H1 (cell line): Measurements from ENCODE around the gene CDH16. TPM values are rescaled to one million over a fixed set of nuclear protein-coding genes. Genes with fewer than 3 reads are reported as not detected.

Experiments
- CTCF ChIA-PET: fragments of 300-600 bp; sonication (Branson Sonifier 250); formaldehyde crosslinking; loops from one replicate; lab custom pipeline; 2021; ENCODE audit not compliant: partially characterized antibody; lab: Charles Lee
- POLR2A ChIA-PET: fragments of 300-600 bp; sonication (Branson Sonifier 250); formaldehyde crosslinking; loops from one replicate; lab custom pipeline; 2021; ENCODE audit warnings: inconsistent platforms; ENCODE audit not compliant: partially characterized antibody; lab: Charles Lee
- DNase-seq, 2 experiments: peaks; one replicate each; pipeline versions ENCODE4 v3.0.0 to v3.0.0-alpha.2; 2010 to 2022; ENCODE audit warnings: low spot score in 2 of 2, low read depth in 1 of 2, mixed read lengths in 1 of 2
- FAIRE-seq: peaks from 2 replicates; lab custom pipeline; 2011; peaks lifted over from hg19 to GRCh38; lab: Jason Lieb, UNC
- H2AFZ ChIP-seq: 2 replicates; pipeline ENCODE4 v1.8.1; 2012; ENCODE audit warnings: low read length, inconsistent platforms
- H2AK5ac ChIP-seq: 2 replicates; pipeline ENCODE4 v1.6.1; 2013; ENCODE audit warnings: low read depth, low read length
- H2BK120ac ChIP-seq: replicated peaks from 2 replicates; pipeline ENCODE3; 2013; ENCODE audit warnings: low read depth, low read length, inconsistent platforms
- H2BK12ac ChIP-seq: 2 replicates; pipeline ENCODE4 v1.6.1; 2013; ENCODE audit warnings: low read depth, low read length
- H2BK15ac ChIP-seq: 2 replicates; pipeline ENCODE4 v1.6.1; 2013; ENCODE audit warnings: low read length
- H2BK20ac ChIP-seq: 2 replicates; pipeline ENCODE4 v1.6.1; 2013; ENCODE audit warnings: low read length
- H2BK5ac ChIP-seq: 2 replicates; pipeline ENCODE4 v1.6.1; 2013; ENCODE audit warnings: low read depth, low read length
- H3K14ac ChIP-seq: 2 replicates; pipeline ENCODE4 v1.6.1; 2013; ENCODE audit warnings: inconsistent platforms; ENCODE audit not compliant: insufficient read length
- H3K18ac ChIP-seq: 2 replicates; pipeline ENCODE4 v1.6.1; 2013; ENCODE audit warnings: low read length; ENCODE audit errors: extremely low read depth
- H3K23ac ChIP-seq: 2 replicates; pipeline ENCODE4 v1.6.1; 2013; ENCODE audit warnings: inconsistent platforms; ENCODE audit not compliant: insufficient read length
- H3K23me2 ChIP-seq: 2 replicates; pipeline ENCODE4 v1.6.1; 2013; ENCODE audit warnings: low read depth, low read length
- H3K27ac ChIP-seq: 2 replicates; pipeline ENCODE4 v1.6.1; 2011; ENCODE audit warnings: low read depth, low read length, inconsistent platforms
- H3K27me3 ChIP-seq, 4 experiments: replicated peaks in 1 of 4; 1 replicate in 1 of 4; 2 replicates in 3 of 4; pipeline versions ENCODE4 v1.6.1 to v1.8.1; 2011 to 2013; ENCODE audit warnings: low read length in 3 of 4, mild to moderate bottlenecking in 3 of 4, inconsistent platforms in 2 of 4, mixed read lengths in 2 of 4, moderate library complexity in 1 of 4; ENCODE audit not compliant: control insufficient read depth in 3 of 4, insufficient read depth in 3 of 4; ENCODE audit errors: extremely low read depth in 1 of 4
- H3K36me3 ChIP-seq, 4 experiments: 2 replicates each; pipeline versions ENCODE4 v1.6.1 to v1.8.1; 2011 to 2013; ENCODE audit warnings: mild to moderate bottlenecking in 4 of 4, low read length in 3 of 4, moderate library complexity in 2 of 4, control low read depth in 1 of 4, inconsistent platforms in 1 of 4; ENCODE audit not compliant: insufficient read depth in 4 of 4, control insufficient read depth in 2 of 4
- H3K4ac ChIP-seq: replicated peaks from 2 replicates; pipeline ENCODE3; 2013; ENCODE audit warnings: low read length, low read depth, mixed read lengths, inconsistent platforms; ENCODE audit not compliant: insufficient read length
- H3K4me1 ChIP-seq, 4 experiments: replicated peaks in 1 of 4; 1 replicate in 1 of 4; 2 replicates in 3 of 4; pipeline versions ENCODE4 v1.6.1 to v1.8.1; 2011 to 2013; ENCODE audit warnings: low read length in 3 of 4, inconsistent platforms in 2 of 4, mixed read lengths in 1 of 4; ENCODE audit not compliant: insufficient read depth in 4 of 4, control insufficient read depth in 3 of 4
- H3K4me2 ChIP-seq, 2 experiments: 2 replicates each; pipeline versions ENCODE4 v1.6.1 to v1.8.1; 2011 to 2013; ENCODE audit warnings: low read depth in 2 of 2, low read length in 2 of 2, control low read depth in 1 of 2, inconsistent platforms in 1 of 2, mild to moderate bottlenecking in 1 of 2; ENCODE audit not compliant: insufficient read depth in 1 of 2
- H3K4me3 ChIP-seq, 4 experiments: fragments of 200-600, 300-600 bp in 1 of 4; sonication (generic), shearing (Covaris generic), sonication (Bioruptor Twin) in 1 of 4; 2 replicates each; pipeline versions ENCODE4 v1.5.1 to v1.8.1; 2011 to 2016; ENCODE audit warnings: low read length in 4 of 4, low read depth in 3 of 4, control low read depth in 2 of 4, inconsistent platforms in 2 of 4, mild to moderate bottlenecking in 2 of 4, mixed read lengths in 1 of 4, moderate library complexity in 1 of 4; ENCODE audit not compliant: insufficient read depth in 2 of 4; ENCODE audit errors: extremely low read depth in 1 of 4
- H3K56ac ChIP-seq: replicated peaks from 2 replicates; pipeline ENCODE3; 2013; ENCODE audit warnings: low read depth, mild to moderate bottlenecking, mixed read lengths, low read length, inconsistent platforms; ENCODE audit not compliant: insufficient read length
- H3K79me1 ChIP-seq: 2 replicates; pipeline ENCODE4 v1.6.1; 2013; ENCODE audit warnings: low read depth, low read length, control low read depth
- H3K79me2 ChIP-seq, 2 experiments: 2 replicates each; pipeline versions ENCODE4 v1.6.1 to v1.8.1; 2012 to 2013; ENCODE audit warnings: low read length in 2 of 2, mild to moderate bottlenecking in 2 of 2, inconsistent platforms in 1 of 2; ENCODE audit not compliant: insufficient read depth in 2 of 2, control insufficient read depth in 1 of 2
- H3K9ac ChIP-seq, 4 experiments: replicated peaks in 1 of 4; 1 replicate in 1 of 4; 2 replicates in 3 of 4; pipeline versions ENCODE4 v1.6.1 to v1.8.1; 2011 to 2013; ENCODE audit warnings: low read depth in 3 of 4, low read length in 3 of 4, control low read depth in 2 of 4, mild to moderate bottlenecking in 2 of 4, moderate library complexity in 2 of 4, inconsistent platforms in 1 of 4; ENCODE audit errors: extremely low read depth in 1 of 4
- H3K9me3 ChIP-seq, 2 experiments: 2 replicates each; pipeline versions ENCODE4 v1.6.1 to v1.8.1; 2012 to 2013; ENCODE audit warnings: mild to moderate bottlenecking in 2 of 2, moderate library complexity in 2 of 2, control low read depth in 1 of 2, inconsistent platforms in 1 of 2, low read depth in 1 of 2, low read length in 1 of 2, mixed read lengths in 1 of 2; ENCODE audit not compliant: insufficient read depth in 2 of 2
- H4K20me1 ChIP-seq, 2 experiments: replicated peaks in 1 of 2; 2 replicates each; pipeline versions ENCODE3 to v1.8.1; 2011 to 2013; ENCODE audit warnings: inconsistent platforms in 2 of 2, low read length in 2 of 2, mild to moderate bottlenecking in 1 of 2; ENCODE audit not compliant: insufficient read depth in 2 of 2, control insufficient read depth in 1 of 2
- H4K5ac ChIP-seq: 2 replicates; pipeline ENCODE4 v1.6.1; 2013; ENCODE audit warnings: low read length, low read depth, mixed read lengths, inconsistent platforms; ENCODE audit not compliant: insufficient read length
- H4K8ac ChIP-seq: 2 replicates; pipeline ENCODE4 v1.8.0; 2013; ENCODE audit warnings: mild to moderate bottlenecking, moderate library complexity, low read length, inconsistent platforms; ENCODE audit not compliant: insufficient read depth; ENCODE audit errors: extremely low read depth
- H4K91ac ChIP-seq: replicated peaks from 2 replicates; pipeline ENCODE3; 2013; ENCODE audit warnings: low read length, mixed read lengths, inconsistent platforms; ENCODE audit not compliant: insufficient read length
- BCL11A ChIP-seq, 2 experiments: IDR thresholded peaks; one replicate each; pipeline ENCODE4 v1.6.1; 2011; ENCODE audit warnings: low read depth in 2 of 2, low read length in 2 of 2, mild to moderate bottlenecking in 2 of 2
- CBX5 ChIP-seq: fragments of 300-800, 300-1000 bp; sonication (generic); IDR thresholded peaks from 2 replicates; pipeline ENCODE4 v1.7.1; 2016; ENCODE audit warnings: antibody characterized with exemption, low read length, low read depth
- CEBPB ChIP-seq: IDR thresholded peaks from 2 replicates; pipeline ENCODE4 v1.6.1; 2012; ENCODE audit warnings: low read depth, low read length
- CHD2 ChIP-seq: IDR thresholded peaks from 2 replicates; pipeline ENCODE4 v1.6.1; 2012; ENCODE audit warnings: low read length, improper control_type of control experiment
- CTCF ChIP-seq, 3 experiments: IDR thresholded peaks; 1 replicate in 2 of 3; 2 replicates in 1 of 3; pipeline versions ENCODE4 v1.5.1 to v1.6.1; 2011; ENCODE audit warnings: low read length in 3 of 3, mild to moderate bottlenecking in 3 of 3, inconsistent platforms in 2 of 3, low read depth in 1 of 3, moderate library complexity in 1 of 3; ENCODE audit not compliant: insufficient read depth in 1 of 3; ENCODE audit errors: control extremely low read depth in 1 of 3
- EZH2 ChIP-seq: fragments of 200-600 bp; sonication (generic); IDR thresholded peaks from 2 replicates; pipeline ENCODE4 v1.7.1; 2012; ENCODE audit warnings: low read depth, mild to moderate bottlenecking, moderate library complexity, low read length, inconsistent platforms; ENCODE audit not compliant: severe bottlenecking
- POLR2AphosphoS5 ChIP-seq: IDR thresholded peaks from 2 replicates; pipeline ENCODE4 v1.6.1; 2011; ENCODE audit warnings: low read depth, low read length
- POU5F1 ChIP-seq: IDR thresholded peaks from 2 replicates; pipeline ENCODE4 v1.6.1; 2011; ENCODE audit warnings: low read depth, mild to moderate bottlenecking, low read length, moderate library complexity
- SIN3A ChIP-seq, 2 experiments: IDR thresholded peaks in 1 of 2; conservative IDR thresholded peaks in 1 of 2; 2 replicates each; pipeline ENCODE4 v1.6.1; 2011 to 2012; ENCODE audit warnings: low read length in 2 of 2, improper control_type of control experiment in 1 of 2, low read depth in 1 of 2, mild to moderate bottlenecking in 1 of 2
- SIX5 ChIP-seq: IDR thresholded peaks from 2 replicates; pipeline ENCODE4 v1.6.1; 2011; ENCODE audit warnings: mild to moderate bottlenecking, low read depth, low read length
- TAF1 ChIP-seq: IDR thresholded peaks from 2 replicates; pipeline ENCODE4 v1.6.1; 2011; ENCODE audit warnings: mild to moderate bottlenecking, low read depth, low read length
- TAF7 ChIP-seq: optimal IDR thresholded peaks from 2 replicates; pipeline ENCODE3; 2011; ENCODE audit warnings: low read depth, mild to moderate bottlenecking, inconsistent platforms, low read length, moderate library complexity, borderline replicate concordance
- TBP ChIP-seq: IDR thresholded peaks from 2 replicates; pipeline ENCODE4 v1.6.1; 2011; ENCODE audit warnings: low read depth, low read length, improper control_type of control experiment
- polyA plus RNA-seq, 7 experiments: library from polyadenylated mRNA; depleted of rRNA in 3 of 7; stranded (reverse) in 5 of 7; unstranded in 2 of 7; fragments of >200 nt in 5 of 7; fragments of 200-250 nt in 2 of 7; gene quantifications; 1 replicate in 5 of 7; 2 replicates in 1 of 7; 4 replicates in 1 of 7; pipeline versions ENCODE4 v1.2.1 to v1.2.3, GENCODE V29; 2011 to 2013; ENCODE audit warnings: missing spikeins in 2 of 7, mixed read lengths in 2 of 7
- total RNA-seq: library from RNA; stranded (reverse); fragmentation: NEBNext Ultra II Directional; extraction: Animal tissue kit (Norgen Biotek cat#: 25700); gene quantifications from 2 replicates; pipeline ENCODE4 v1.2.1, GENCODE V29; 2021

The CDH16 gene
- total and polyA plus RNA-seq, 2 of the 8 experiments (the other 6 are each of a cell fraction or from before 2014, with no cell fraction given): not detected

GRCh38 chr16:66863707-66864106, 55.0 kb downstream of the CDH16 start:
- Histone ChIP-seq H4K8ac (no peak overlapping the region), H2BK120ac (no peak overlapping the region), H3K9ac (no peak overlapping the region), H2BK12ac (no peak overlapping the region), H3K79me2 (no peaks in the 10 kb centered on the region), H3K23ac (no peak overlapping the region), H3K18ac (no peak overlapping the region), H3K4me1 (no peaks in the 10 kb centered on the region), H3K56ac (no peak overlapping the region), H2AFZ (no peak overlapping the region), H2BK5ac (no peak overlapping the region), H3K14ac (no peak overlapping the region), H4K91ac (no peak overlapping the region), H2AK5ac (no peak overlapping the region), H2BK20ac (no peak overlapping the region), H3K27ac (no peak overlapping the region), H3K23me2 (no peaks in the 10 kb centered on the region), H4K20me1 (no peaks in the 10 kb centered on the region), H4K5ac (no peak overlapping the region), H3K4ac (no peak overlapping the region), H3K36me3 (no peaks in the 10 kb centered on the region), H2BK15ac (no peak overlapping the region), H3K9me3 (no peaks in the 10 kb centered on the region), H3K79me1 (no peaks in the 10 kb centered on the region), H3K27me3 (no peaks in the 10 kb centered on the region), H3K4me3 (no peak overlapping the region), H3K4me2 (no peak overlapping the region)
- DNase-seq (no peak), FAIRE-seq (no peak)
- ChIA-PET POLR2A (no interaction called here), CTCF (interaction anchor here (1.1 to 2.6 kb wide), 2 partner anchors 10 to 13 kb away, joined by 3 to 10 read pairs; no protein-coding TSS in a partner anchor)
- no peak for TF ChIP-seq CTCF (IDR thresholded peaks at IDR 0.05; ENCODE audit: control extremely low read depth in 1 of 3, insufficient read depth in 1 of 3, low read depth in 1 of 3, low read length in 3 of 3)
- TF ChIP-seq SIX5: no peak
- no peak for TF ChIP-seq TAF7
- no peak for TF ChIP-seq POU5F1
- no peak for TF ChIP-seq TBP
- TF ChIP-seq TAF1: no peak
- TF ChIP-seq CHD2: no peak
- no peak for TF ChIP-seq BCL11A (IDR thresholded peaks at IDR 0.05; ENCODE audit: low read depth in 2 of 2, low read length in 2 of 2)
- no peak for TF ChIP-seq POLR2AphosphoS5
- no peak for TF ChIP-seq CBX5
- no peak for TF ChIP-seq SIN3A (conservative IDR thresholded peaks at IDR 0.05 in 1 of 2, IDR thresholded peaks at IDR 0.05 in 1 of 2; ENCODE audit: low read depth in 1 of 2, low read length in 2 of 2)
- TF ChIP-seq EZH2: no peak
- no peak for TF ChIP-seq CEBPB
